IPS-18c (cell line): ENCODE data around the gene AOPEP.

Source experiments
- H3K4me3 ChIP-seq: 2 replicates; pipeline ENCODE4 v1.7.0; 2013; ENCODE audit warnings: low read depth, mild to moderate bottlenecking, low read length, moderate library complexity; ENCODE audit not compliant: insufficient read depth
- H3K9me3 ChIP-seq: one replicate; pipeline ENCODE4 v1.6.1; 2013; ENCODE audit warnings: mild to moderate bottlenecking, low read length, moderate library complexity; ENCODE audit not compliant: control insufficient read depth, insufficient read depth

AOPEP gene

DNA sequence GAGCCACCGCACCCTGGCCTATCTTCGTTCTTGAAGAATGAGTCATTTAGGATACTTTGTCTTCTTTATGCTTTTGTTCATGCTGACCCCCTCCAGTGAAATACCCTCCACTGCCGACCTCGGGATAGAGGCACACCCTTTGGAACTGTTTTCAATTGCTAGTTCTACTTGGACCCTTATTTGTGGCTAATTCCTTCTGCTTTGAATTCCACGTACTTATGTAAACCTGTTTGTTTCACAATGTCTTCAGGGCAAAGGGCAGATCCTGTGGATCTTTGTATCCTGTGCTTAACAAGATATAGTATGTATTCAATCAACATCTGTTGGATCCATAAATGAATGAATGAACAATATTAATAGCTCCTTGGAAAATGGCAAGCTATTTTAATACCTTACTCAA lies 19.6 kb upstream of the AOPEP start:
- Histone ChIP-seq H3K4me3 (no peak overlapping the region), H3K9me3 (no peaks in the 10 kb centered on the region)

DNA sequence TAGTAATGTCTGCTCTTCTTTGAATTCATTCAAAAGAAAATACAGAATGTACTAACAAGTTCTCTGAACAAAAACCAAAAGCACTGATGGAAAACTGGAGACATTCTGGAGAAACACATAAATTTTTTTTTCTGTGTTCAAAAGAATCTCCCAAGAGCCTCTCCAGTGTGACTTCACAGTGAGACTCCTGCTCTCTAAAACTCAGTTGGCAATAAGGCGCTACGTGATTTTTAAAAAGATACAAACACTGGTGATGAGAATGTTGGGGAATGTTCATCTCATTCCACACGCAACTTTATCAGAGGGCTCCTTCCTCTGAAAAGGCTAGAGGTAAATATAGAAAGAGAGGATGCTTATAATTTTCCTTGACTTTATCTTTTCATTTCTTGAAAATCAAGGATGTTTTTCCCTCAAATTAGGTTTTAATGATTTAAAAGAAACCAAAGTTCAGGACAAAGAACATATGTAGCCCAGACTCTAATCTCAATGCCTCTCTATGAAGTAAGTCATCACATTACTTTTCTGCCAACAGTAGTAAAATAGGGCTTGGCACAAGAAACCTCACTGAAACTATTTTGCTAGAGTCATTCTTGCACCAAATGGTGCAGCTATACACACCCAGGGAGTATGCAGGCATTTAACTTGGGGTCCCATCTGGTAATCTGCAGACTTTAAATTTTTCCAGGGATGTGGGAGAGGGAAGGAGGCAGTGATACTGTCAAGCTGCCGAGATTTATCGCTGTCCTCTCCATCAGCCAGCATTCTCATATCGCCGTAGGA lies 12.9 kb upstream of the AOPEP start:
- Histone ChIP-seq H3K9me3 (no peaks in the 10 kb centered on the region), H3K4me3 (no peak overlapping the region)

DNA sequence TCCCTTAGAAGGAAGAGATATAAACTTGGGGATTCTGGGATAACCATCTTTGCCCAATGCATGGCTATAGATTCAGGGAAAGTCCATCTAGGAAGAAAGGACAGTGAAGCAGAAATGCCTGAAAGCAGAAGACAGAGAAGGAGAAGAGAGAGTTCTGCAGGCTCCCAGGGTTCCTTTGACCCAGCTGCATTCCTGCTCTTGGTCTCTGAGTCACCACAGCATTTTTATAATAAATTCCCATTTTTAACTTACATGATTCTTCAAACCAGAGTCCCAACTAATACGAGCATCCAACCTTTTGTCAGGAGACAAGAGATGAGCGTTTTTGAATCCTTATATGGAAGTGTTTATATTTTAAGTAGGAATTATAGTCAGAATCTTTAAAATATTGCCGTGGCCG lies 12.0 kb upstream of the AOPEP start:
- Histone ChIP-seq H3K4me3 (no peak overlapping the region), H3K9me3 (no peaks in the 10 kb centered on the region)

DNA sequence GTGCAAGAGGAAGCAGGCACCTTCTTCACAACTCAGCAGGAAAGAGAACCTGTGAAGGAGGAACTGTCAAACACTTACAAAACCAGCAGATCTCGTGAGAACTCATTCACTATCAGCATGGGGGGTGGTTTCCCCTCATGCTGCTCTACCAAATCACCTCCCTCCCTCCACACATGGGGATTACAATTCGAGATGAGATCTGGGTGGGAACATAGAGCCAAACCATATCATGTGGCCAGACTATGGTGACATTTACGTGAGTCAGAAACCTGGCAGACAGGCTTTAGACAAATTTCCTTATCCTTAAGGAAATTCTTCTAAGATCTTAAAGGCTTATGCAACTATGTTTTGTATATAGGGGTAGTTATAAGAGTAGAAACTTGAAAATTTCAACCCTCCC lies 8.7 kb upstream of the AOPEP start:
- H3K9me3 ChIP-seq: peaks cover 2% of the 10 kb centered on the region
- H3K4me3 ChIP-seq: no peak overlapping the region

DNA sequence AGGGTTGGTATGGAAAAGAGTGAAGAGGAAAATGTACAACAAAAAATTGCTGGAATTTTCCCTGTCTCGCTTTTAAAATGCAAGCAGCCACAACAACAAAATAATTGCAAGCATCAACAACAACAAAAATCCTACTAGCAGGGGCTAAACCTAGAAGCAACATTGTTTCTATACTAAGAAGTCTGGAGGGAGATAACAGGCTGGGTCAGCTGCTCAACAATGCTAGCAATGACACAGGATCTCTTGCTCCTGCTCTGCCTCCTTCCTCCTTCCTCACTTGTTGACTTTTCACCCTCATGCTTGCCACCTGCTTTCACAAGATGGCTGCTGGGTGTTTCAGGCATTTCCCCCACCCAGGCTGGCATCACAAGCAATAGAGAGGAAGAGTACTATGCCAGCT lies 7.6 kb upstream of the AOPEP start:
- Histone ChIP-seq H3K4me3 (no peak overlapping the region), H3K9me3 (peaks cover 2% of the 10 kb centered on the region)

DNA sequence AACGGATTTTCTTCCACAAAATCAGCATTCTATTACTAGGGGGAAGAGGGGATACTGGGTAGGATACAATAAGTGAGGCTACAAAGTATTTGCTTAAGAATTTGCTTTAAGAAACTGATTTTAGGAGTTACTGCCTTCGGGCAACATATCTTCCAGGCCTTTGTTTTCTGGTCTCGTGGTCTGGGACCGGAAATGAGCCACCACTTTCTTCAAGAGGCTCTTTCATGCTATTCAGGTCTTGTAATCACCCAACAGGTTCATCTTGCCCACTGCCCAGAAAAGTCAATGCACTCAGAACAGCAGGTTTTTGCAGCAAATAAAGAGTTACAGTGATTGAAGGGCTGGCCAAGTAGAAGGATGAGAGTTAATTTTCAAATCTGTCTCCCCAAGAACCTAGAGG lies 6.6 kb upstream of the AOPEP start:
- Histone ChIP-seq H3K4me3 (no peak overlapping the region), H3K9me3 (peaks cover 2% of the 10 kb centered on the region)

DNA sequence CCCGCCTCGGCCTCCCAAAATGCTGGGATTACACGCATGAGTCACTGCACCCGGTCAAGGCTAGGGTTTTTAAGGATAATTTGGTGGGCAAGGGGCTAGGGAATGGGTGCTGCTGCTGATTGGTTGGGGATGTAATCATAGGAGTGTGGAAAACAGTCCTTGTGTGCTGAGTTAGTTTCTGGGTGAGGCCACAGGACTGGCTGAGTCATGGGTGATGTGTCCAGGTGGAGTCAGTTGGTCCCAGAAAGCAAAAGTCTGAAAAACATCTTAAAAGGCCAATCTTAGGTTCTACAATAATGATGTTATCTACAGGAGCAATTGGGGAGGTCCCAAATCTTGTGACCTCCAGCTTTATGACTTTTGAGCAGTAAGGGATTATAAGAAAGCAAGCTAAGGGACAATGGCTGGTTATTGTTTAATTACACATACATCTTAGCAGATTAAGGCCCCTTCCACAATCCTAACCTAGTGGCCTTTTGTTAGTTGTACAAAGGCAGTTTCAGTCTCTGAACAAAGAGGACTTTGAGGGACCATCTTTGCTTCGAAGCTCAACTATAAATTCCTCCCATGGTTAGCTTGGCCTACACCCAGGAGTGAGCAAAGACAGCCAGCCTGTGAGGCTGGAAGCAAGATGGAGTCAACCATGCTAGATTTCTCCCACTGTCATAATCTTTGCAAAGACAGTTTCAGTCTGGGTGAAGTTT lies 5.5 kb upstream of the AOPEP start:
- H3K9me3 ChIP-seq: peaks cover 3% of the 10 kb centered on the region
- no peak overlapping the region for H3K4me3 ChIP-seq

DNA sequence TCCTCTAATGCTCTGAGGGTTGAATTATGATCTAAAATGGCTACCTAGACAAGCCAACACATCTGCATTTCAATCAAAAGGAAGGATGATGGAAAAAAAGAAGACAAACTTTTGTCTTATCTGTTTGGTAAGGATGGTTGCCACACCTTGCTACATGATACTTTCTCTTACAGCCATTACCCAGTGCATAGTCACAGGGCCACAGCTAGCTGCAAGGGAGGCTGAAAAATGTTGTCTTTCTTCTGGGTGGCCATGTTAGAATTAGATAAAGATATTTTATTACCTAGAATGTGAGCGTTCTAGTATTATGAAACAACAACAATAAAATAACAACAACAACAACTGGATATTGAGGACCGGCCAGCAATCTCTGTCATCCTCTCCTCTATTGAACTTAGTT lies 4.7 kb upstream of the AOPEP start:
- peaks cover 6% of the 10 kb centered on the region for H3K9me3 ChIP-seq
- no peak overlapping the region for H3K4me3 ChIP-seq

DNA sequence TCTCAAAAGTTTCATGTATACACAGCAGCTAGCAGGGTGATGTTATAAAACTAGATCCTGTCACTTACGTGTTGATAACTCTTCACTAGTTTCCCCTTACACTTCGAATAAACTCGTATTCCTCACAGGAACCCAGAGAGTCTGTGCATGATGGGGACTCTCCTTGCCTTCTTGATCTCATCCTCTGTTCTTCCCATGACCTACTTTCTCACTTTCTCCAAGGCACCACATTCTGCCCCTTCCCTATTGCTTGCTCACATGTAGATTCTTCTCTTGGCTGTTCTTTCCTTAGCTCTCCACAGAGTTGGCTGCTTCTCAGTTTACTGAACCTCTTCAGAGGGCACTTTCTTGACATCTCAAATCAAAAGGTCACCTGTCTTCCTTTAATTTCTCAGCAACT lies 1.2 kb upstream of the AOPEP start:
- H3K9me3 ChIP-seq: peaks cover 6% of the 10 kb centered on the region

DNA sequence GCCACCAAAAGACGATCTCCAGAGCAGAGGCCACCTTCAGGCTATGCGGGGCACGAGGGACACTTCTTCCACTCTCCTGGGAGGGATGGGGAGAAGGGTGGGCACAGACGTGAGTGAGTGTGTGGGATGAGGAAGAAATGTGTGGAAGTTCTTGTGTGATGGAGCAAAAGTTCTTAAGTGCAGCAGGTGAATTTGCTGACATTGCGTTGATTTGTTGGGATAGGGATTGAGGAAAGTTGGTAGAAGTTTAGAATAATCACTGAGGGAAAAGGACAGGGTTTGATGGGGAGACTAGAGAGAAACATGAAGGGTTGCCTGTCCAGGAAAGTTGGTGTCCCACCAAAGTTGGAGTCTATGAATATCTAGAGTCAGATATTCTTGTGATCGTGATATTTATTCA lies 2.2 kb downstream of the AOPEP start:
- Histone ChIP-seq H3K4me3 (no peak overlapping the region), H3K9me3 (peaks cover 4% of the 10 kb centered on the region)

More for the DNA sequence above, 1.2 kb upstream of the AOPEP start:
- H3K4me3 ChIP-seq: no peak overlapping the region

DNA sequence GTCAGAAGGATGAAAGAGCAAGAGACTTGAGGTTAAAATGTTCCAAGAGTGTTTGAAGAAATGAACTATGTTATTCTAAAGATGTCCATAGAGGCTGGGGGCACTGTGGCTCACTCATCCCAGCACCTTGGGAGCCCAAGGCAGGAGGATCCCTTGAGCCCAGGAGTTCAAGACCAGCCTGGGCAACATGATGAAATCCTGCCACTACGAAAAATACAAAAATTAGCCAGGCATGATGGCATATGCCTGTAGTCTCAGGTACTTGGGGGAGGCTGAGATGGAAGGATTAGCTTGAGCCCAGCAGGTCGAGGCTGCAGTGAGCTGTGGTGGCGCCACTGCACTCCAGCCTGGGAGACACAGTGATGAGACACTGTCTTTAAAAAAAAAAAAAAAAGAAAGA lies 2.7 kb downstream of the AOPEP start:
- H3K9me3 ChIP-seq: peaks cover 4% of the 10 kb centered on the region
- no peak overlapping the region for H3K4me3 ChIP-seq

DNA sequence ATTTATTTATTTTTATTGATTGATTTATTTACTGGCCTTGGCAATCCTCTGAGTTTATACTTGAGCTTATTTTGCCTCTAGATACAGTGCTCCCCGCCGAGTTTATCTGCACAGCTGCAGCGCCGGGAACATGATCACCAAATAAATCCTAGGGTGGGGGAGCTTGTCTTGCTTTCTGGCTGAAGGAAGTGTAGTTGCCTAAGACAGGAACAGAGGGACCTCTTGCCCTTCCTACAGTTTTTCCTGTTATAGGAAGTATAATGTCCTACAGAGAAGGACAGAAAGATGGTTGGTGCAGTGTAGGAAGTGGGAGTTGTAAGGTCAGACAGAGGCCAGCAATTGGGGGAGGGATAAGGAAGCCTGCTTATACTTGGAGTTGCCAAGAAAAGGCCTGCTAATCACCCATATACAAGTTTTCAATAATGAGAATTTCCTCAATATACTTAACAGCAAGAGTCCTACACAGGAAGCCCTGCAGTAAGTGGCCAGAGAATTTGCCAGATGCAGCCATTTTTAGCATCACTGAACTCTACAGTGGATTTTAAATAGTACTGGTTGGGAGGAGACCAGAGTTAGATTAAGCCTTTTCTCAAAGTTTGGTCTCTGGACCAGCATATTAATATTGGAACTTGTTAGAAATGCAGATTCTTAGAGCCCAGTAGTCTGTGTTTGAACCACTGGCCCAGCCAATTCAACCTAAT lies 7.7 kb downstream of the AOPEP start:
- Histone ChIP-seq H3K4me3 (no peak overlapping the region), H3K9me3 (no peaks in the 10 kb centered on the region)

DNA sequence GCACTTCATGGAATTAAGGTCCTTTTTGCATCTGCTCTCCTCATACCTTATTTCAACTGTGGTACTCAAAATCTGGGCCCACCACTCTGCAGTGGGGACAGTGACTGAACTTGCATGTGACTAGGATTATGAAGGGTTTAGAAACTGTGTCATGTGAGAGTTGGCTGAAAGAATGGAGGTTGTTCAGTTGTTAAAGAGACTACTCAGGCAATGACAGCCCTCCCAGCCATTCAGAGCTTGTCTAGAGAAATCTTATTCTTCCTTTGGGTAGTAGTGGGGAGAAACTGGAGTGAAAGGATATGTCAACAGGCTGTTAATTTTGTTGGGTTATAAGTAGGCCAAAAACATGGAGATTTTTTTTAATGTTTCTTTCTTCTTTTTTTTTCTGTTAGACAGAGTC lies 10.3 kb downstream of the AOPEP start:
- no peaks in the 10 kb centered on the region for H3K9me3 ChIP-seq
- H3K4me3 ChIP-seq: no peak overlapping the region

DNA sequence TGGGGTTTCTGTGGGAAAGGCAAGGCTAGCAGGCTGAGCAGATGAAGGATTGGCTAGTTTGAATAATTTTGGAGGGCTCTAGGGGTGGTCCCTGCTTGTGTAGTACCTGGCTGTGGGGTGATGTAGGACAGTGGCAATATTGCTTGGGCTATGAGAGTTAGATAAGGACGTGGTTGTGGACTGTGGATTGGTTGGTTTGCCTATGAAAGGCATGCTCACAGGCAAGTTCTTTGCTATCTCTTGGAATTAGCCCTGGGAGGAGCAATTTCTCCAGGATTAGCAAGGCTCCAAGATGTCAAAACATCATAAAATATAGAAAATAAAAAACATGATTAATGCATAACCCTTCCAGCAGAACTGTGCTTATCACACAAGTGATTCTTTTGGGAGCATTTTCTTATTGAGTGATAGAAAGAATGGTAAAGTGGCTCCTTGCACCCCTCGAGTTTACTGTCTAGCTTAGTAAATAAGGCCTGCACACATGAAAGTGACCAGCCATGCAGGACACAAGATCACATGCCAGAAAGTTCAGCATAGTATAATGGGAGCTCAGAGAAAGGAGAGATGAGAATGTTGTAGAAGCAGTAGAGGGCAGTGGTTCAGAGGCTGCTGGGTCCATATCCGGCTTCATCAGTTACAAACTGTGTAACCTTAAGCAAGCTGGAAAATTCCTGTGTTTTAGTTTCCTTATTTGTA lies 13.8 kb downstream of the AOPEP start:
- Histone ChIP-seq H3K4me3 (no peak overlapping the region), H3K9me3 (no peaks in the 10 kb centered on the region)

DNA sequence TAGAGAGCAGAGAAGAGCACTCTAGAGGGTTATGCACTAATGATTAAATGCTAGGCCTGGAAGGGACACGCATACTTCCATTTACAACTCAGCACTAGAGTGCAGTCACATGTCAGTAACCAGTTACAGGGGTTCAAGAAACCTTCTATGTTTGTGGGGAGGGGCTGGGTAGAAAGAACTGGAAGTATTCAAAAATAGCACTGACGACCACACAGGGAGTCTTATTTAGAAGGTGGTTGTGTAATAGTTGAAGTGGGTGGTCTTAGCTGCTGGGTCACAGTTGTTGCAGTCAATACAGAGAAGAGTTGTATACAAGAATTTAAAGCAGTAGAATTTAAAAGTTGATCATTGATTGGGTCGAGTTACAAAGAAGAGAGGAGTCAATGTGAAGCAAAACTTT lies 15.4 kb downstream of the AOPEP start:
- no peaks in the 10 kb centered on the region for H3K9me3 ChIP-seq
- no peak overlapping the region for H3K4me3 ChIP-seq

DNA sequence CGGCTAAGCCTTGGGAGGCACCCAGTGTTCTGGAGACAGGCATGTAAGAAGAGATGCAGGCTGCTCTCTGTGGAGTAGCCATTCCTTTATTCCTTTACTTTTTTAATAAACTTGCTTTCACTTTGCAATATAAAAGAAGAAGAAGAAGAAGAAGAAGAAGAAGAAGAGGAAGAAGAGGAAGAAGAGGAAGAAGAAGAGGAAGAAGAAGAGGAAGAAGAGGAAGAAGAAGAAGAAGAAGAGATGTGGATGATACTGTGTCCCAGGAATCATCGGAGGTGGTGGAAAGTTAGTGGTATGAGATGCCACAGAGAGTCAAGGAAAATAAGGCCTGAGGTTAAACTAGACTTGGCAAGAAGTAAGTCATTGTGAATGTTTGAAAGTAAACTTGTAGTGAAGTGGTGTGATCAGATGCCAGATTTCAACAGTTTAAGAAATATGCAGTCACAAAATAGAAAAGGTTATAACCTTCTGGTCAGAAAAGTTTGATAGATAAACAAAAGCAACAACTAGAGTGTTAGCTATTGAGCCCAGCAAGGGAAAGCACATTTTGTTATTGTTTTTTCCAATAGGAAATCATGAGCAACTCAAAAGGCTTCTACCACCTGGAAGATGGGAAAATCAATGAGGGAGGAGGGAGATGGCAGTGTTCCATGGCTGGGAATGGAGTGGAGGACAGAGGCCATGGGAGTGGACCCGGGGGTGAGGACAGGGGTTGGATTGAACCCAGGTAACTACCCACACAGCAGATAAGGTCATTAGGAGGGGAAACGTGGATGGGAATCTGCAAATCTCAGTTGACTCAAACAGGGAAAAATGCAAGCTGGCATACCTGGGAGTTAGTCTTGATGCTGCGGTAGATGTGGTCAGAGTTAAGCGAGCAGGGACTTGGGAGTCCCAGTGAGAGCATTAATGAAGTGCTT lies 16.8 kb downstream of the AOPEP start:
- Histone ChIP-seq H3K4me3 (no peak overlapping the region), H3K9me3 (no peaks in the 10 kb centered on the region)
